Natural killer cell (primary cell): ENCODE measurements around the gene MVB12B. TPM values are rescaled to one million over a fixed set of nuclear protein-coding genes. Genes with fewer than 3 reads are reported as not detected.

Source experiments
- ATAC-seq, 3 donors: fragments of 150-1000 bp in 2 of 3; fragments of 200-7000 bp in 1 of 3; cut with Tn5 transposase; 1 replicate in 1 of 3; 2 replicates in 2 of 3; pipeline ENCODE4 v1.10.0; 2021; ENCODE audit warnings: mild to moderate bottlenecking in 2 of 3, moderate library complexity in 2 of 3
- DNase-seq, 2 donors: peaks; one replicate each; pipeline versions ENCODE4 v3.0.0 to v3.0.0-alpha.2; 2013 to 2021; ENCODE audit warnings: mixed read lengths in 1 of 2
- H3K27ac ChIP-seq: one replicate; pipeline ENCODE4 v1.5.1; 2013; ENCODE audit warnings: mild to moderate bottlenecking, low read length
- H3K27me3 ChIP-seq: one replicate; pipeline ENCODE4 v1.6.1; 2013; ENCODE audit warnings: low read length; ENCODE audit not compliant: control insufficient read depth, insufficient read depth
- H3K36me3 ChIP-seq: one replicate; pipeline ENCODE4 v1.6.1; 2013; ENCODE audit warnings: low read length; ENCODE audit not compliant: control insufficient read depth, insufficient read depth
- H3K4me1 ChIP-seq: one replicate; pipeline ENCODE4 v1.6.1; 2013; ENCODE audit warnings: low read length; ENCODE audit not compliant: control insufficient read depth, insufficient read depth
- H3K4me3 ChIP-seq: one replicate; pipeline ENCODE4 v1.5.1; 2013; ENCODE audit warnings: low read length
- H3K9me3 ChIP-seq: one replicate; pipeline ENCODE4 v1.6.1; 2013; ENCODE audit warnings: low read length; ENCODE audit not compliant: control insufficient read depth, insufficient read depth
- H3K27ac Mint-ChIP-seq, 2 donors: one replicate each; pipeline ENCODE4 v1.8.0; 2022; ENCODE audit warnings: mild to moderate bottlenecking in 2 of 2, mixed read lengths in 2 of 2, moderate library complexity in 1 of 2
- H3K27me3 Mint-ChIP-seq, 2 donors: one replicate each; pipeline ENCODE4 v1.8.0; 2022; ENCODE audit warnings: low read depth in 2 of 2, mixed read lengths in 2 of 2
- H3K36me3 Mint-ChIP-seq: one replicate; pipeline ENCODE4 v1.8.0; 2022; ENCODE audit warnings: mixed read lengths
- H3K4me1 Mint-ChIP-seq, 2 donors: one replicate each; pipeline ENCODE4 v1.8.0; 2022; ENCODE audit warnings: mixed read lengths in 2 of 2
- H3K4me3 Mint-ChIP-seq: one replicate; pipeline ENCODE4 v1.8.0; 2022; ENCODE audit warnings: mild to moderate bottlenecking, moderate library complexity, mixed read lengths
- H3K9me3 Mint-ChIP-seq, 2 donors: one replicate each; pipeline ENCODE4 v1.8.0; 2022; ENCODE audit warnings: mixed read lengths in 2 of 2
- CTCF ChIP-seq: fragments of 200-600 bp; IDR thresholded peaks from one replicate; pipeline ENCODE4 v1.8.0; 2022; ENCODE audit warnings: antibody characterized with exemption
- WGBS: methylation state at CpG from one replicate; pipeline ENCODE4 v1.1.7; 2013; ENCODE audit warnings: missing lambda C conversion rate; ENCODE audit not compliant: insufficient coverage; 5-methylcytosine and 5-hydroxymethylcytosine counted together
- intact Hi-C: fragments of 100-400 bp; cut with micrococcal nuclease; formaldehyde crosslinking; loops from one replicate; pipeline ENCODE4 v1.14.2; 2022
- total RNA-seq, 4 donors: library from RNA; stranded (reverse); fragments of 120-200 nt in 1 of 4; gene quantifications; one replicate each; pipeline versions ENCODE4 v1.2.3 to v1.2.4, GENCODE V29; 2013 to 2022

The MVB12B gene
- total RNA-seq, 3 donors from 2014 or later (not counting 1 experiment from before 2014, with no cell fraction given): 2.0 to 13.0 (median 7.8) TPM

- TF ChIP-seq CTCF: no peak
- Histone ChIP-seq H3K36me3 (no peaks in the 10 kb centered on the region), H3K4me3 (no peak overlapping the region), H3K27ac (no peak overlapping the region), H3K4me1 (peaks cover 55% of the 10 kb centered on the region), H3K9me3 (no peaks in the 10 kb centered on the region), H3K27me3 (peaks cover 18% of the 10 kb centered on the region)
- ATAC-seq (no peak), DNase-seq (no peak)
- no peaks in the 10 kb centered on the region for H3K9me3 Mint-ChIP-seq
- intact Hi-C loops: no loop called here
- peak overlapping the region; percentile 94 for H3K4me3 Mint-ChIP-seq
- no peak overlapping the region for H3K27ac Mint-ChIP-seq
- peaks cover 32 to 36% of the 10 kb centered on the region in 2 donors for H3K4me1 Mint-ChIP-seq
- H3K27me3 Mint-ChIP-seq: peaks cover 47 to 58% of the 10 kb centered on the region in 2 donors
- 91% methylated on average over 8 of the region's 14 CpGs for WGBS
- no peaks in the 10 kb centered on the region for H3K36me3 Mint-ChIP-seq
These were observed 189.4 kb downstream of the MVB12B start for GRCh38 chr9:126515873-126516505.

GRCh38 chr9:126516561-126516935 is 189.9 kb downstream of the MVB12B start:
- DNase-seq: no peak
- Histone ChIP-seq H3K4me1 (peaks cover 55% of the 10 kb centered on the region), H3K27me3 (peaks cover 18% of the 10 kb centered on the region), H3K36me3 (no peaks in the 10 kb centered on the region), H3K9me3 (no peaks in the 10 kb centered on the region), H3K4me3 (peak overlapping the region; percentile 48), H3K27ac (no peak overlapping the region)
- no peak for TF ChIP-seq CTCF
- no peak for ATAC-seq
- H3K4me3 Mint-ChIP-seq: peak overlapping the region; percentile 94
- WGBS: 86% methylated on average over 8 of the region's 8 CpGs
- no peaks in the 10 kb centered on the region for H3K9me3 Mint-ChIP-seq
- H3K27me3 Mint-ChIP-seq: peaks cover 44 to 52% of the 10 kb centered on the region in 2 donors
- peaks cover 32 to 36% of the 10 kb centered on the region in 2 donors for H3K4me1 Mint-ChIP-seq
- intact Hi-C loops: no loop called here
- no peaks in the 10 kb centered on the region for H3K36me3 Mint-ChIP-seq
- peak overlapping the region in 1 of 2 donors; percentile 85 for H3K27ac Mint-ChIP-seq

GRCh38 chr9:126516936-126517832 is 190.6 kb downstream of the MVB12B start:
- H3K27ac Mint-ChIP-seq: peak overlapping the region; percentile 73 to 85
- H3K4me1 ChIP-seq: peaks cover 55% of the 10 kb centered on the region

More at GRCh38 chr9:126516936-126517832, 190.6 kb downstream of the MVB12B start:
- Mint-ChIP-seq H3K4me1 (peaks cover 32 to 36% of the 10 kb centered on the region in 2 donors), H3K9me3 (no peaks in the 10 kb centered on the region), H3K27me3 (peaks cover 40 to 46% of the 10 kb centered on the region in 2 donors), H3K36me3 (no peaks in the 10 kb centered on the region), H3K4me3 (peak overlapping the region; percentile 94)
- Histone ChIP-seq H3K27me3 (peaks cover 18% of the 10 kb centered on the region), H3K36me3 (no peaks in the 10 kb centered on the region), H3K9me3 (no peaks in the 10 kb centered on the region), H3K4me3 (peak overlapping the region; percentile 48), H3K27ac (peak overlapping the region; percentile 37)
- WGBS: 2% methylated on average over 31 of the region's 32 CpGs
- DNase-seq (peak; percentile 40 to 65), ATAC-seq (peak; percentile 61 to 72 (median 67))
- TF ChIP-seq CTCF: no peak
- intact Hi-C loops: no loop called here
